ENCODE data around the gene CFAP61. TPM values are rescaled to one million over a fixed set of nuclear protein-coding genes. Genes with fewer than 3 reads are reported as not detected.

The CFAP61 gene
- total and polyA plus RNA-seq, 5 experiments from 2014 or later = not detected

DNA sequence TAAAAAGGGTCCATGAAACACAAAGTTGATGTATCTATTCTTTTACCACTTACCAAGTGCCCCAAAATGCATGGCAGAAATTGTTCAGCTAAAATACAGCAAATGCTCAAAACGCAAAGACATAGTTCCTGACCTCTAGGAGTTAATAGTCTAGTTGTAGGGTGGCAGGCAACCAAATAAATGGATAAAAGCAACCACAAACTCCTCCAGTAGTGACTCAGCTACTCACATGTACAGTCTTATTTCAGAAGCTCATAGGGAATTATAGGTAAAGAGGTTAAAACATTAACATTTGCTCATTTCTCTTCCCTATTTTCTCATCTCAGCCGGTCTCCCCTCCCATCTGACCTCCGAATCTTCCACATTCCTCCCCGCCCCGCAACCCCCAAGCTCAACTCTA, 171.6 kb downstream of the CFAP61 start:
- POLR2A ChIA-PET = no interaction called here
- Mint-ChIP-seq H3K4me3 (no peak overlapping the region), H3K27me3 (peaks cover 5 to 30% (median 11%) of the 10 kb centered on the region in 5 donors), H3K36me3 (no peaks in the 10 kb centered on the region), H3K27ac (no peak overlapping the region), H3K9me3 (peaks cover 0 to 27% (median 9%) of the 10 kb centered on the region in 9 donors), H3K4me1 (no peaks in the 10 kb centered on the region)
- DNase-seq (no peak), ATAC-seq (no peak)

DNA sequence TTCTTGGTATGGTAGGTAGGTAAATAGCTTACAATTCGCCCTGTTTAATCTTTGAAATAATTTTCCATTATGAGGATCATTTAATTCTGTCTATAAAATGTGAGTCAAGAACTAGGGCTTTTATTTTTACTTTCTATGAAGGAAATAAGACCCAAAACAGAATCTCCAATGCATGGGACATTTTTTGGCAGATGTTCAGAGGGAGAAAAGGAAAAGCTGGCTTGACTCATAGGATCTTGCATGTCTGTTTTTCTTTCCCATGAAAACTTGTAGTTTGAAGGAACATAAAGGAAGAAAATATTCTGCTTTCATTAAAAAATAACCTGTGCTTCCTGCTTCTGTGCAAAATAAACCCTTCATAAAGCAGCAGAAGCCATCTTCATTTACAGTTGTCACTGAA, 172.5 kb downstream of the CFAP61 start:
- no peaks in the 10 kb centered on the region for H3K4me1 Mint-ChIP-seq
- H3K9me3 Mint-ChIP-seq = peaks cover 0 to 19% (median 9%) of the 10 kb centered on the region in 9 donors
- no peaks in the 10 kb centered on the region for H3K36me3 Mint-ChIP-seq
- H3K27ac Mint-ChIP-seq = no peak overlapping the region
- POLR2A ChIA-PET = no interaction called here
- no peak for DNase-seq
- H3K27me3 Mint-ChIP-seq = peaks cover 5 to 30% (median 11%) of the 10 kb centered on the region in 5 donors
- no peak overlapping the region for H3K4me3 Mint-ChIP-seq
- ATAC-seq = no peak

DNA sequence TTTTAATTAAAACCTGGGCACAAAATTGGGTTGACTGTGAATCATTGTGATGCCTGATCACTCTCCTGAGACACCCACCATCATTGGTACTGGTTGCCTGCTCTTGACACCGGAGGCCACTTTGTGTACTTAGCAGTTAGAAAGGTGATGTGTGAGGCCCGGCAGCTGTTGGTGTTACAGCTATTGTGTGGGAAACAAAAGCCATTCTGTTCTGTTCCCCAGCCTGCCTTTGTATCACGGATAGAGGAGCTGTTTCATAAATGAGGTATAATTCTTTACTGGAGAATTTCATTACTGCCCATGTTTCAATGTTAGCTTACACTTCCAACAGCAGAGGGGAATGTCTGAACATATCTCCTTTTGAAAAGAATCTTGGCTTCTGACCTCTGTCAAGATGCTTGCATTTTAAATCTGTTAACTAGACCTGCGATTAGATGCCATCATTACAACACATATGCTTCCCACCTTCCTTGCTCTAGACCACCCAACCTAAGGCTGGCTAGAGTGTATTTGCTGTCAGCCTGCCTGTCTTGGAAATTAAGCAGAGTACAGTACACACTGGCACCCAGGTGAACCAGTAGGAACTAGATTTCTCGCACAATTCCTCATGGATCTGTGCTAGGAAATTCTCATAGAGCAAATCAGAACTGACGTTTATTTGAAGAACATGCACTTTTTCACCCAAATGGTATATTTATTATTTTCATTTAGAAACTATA, 173.2 kb downstream of the CFAP61 start:
- Mint-ChIP-seq H3K27me3 (peaks cover 5 to 28% (median 8%) of the 10 kb centered on the region in 5 donors), H3K4me1 (no peaks in the 10 kb centered on the region), H3K4me3 (no peak overlapping the region), H3K9me3 (peaks cover 0 to 17% (median 9%) of the 10 kb centered on the region in 9 donors), H3K27ac (no peak overlapping the region), H3K36me3 (no peaks in the 10 kb centered on the region)
- POLR2A ChIA-PET = no interaction called here
- DNase-seq (no peak), ATAC-seq (no peak)

DNA sequence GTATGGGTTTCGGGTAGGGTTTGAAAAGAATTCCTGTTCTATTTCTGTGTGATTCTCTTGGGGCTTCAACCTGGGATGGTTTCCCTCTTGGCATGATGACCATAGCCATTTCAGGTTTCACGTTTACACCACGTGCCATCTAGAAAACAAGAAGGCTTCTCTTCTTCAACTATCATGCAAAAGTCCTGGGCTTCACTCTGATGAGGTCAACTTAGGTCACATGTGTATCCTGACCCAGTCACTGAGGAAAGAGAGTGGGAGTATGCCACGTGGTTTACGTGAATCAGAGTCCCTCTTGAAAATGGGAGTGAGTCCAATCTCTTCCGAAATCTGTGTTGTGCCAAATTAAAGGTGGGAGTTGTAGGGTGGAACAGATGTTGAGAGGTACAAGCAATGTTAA, 174.2 kb downstream of the CFAP61 start:
- H3K9me3 Mint-ChIP-seq = peaks cover 0 to 17% (median 9%) of the 10 kb centered on the region in 9 donors
- POLR2A ChIA-PET = no interaction called here
- no peaks in the 10 kb centered on the region for H3K36me3 Mint-ChIP-seq
- no peak for ATAC-seq
- no peak overlapping the region for H3K4me3 Mint-ChIP-seq
- no peak overlapping the region for H3K27ac Mint-ChIP-seq
- DNase-seq = no peak
- peaks cover 5 to 23% (median 11%) of the 10 kb centered on the region in 5 donors for H3K27me3 Mint-ChIP-seq
- H3K4me1 Mint-ChIP-seq = no peaks in the 10 kb centered on the region

DNA sequence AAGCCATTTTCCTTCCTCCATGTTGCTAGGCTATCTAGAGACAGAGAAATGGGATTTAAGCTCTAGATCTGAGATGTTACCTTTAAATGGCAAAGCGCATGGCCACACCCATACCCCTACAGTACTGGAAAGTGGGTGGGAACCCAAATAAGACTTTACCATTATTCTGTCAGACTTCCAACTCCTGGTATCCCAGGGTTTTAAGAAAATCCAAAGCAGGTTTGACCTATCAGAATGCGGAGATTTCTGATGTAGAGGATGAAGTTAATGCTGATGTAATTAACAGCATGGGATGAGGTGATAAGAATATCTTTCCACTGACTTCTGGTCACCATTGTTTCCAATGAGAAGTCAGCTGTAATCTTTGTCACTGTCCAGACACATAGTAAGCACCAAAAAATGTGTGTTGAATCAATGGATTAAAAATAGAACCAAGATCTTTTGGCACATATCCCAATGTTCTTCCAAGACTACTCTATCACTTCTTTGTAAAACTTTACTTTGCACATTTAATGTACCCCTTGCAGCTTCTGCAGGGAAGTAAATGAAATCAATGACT, 174.8 kb downstream of the CFAP61 start:
- H3K4me3 Mint-ChIP-seq = no peak overlapping the region
- POLR2A ChIA-PET = no interaction called here
- no peak overlapping the region for H3K27ac Mint-ChIP-seq
- peaks cover 0 to 17% (median 9%) of the 10 kb centered on the region in 9 donors for H3K9me3 Mint-ChIP-seq
- no peaks in the 10 kb centered on the region for H3K4me1 Mint-ChIP-seq
- peaks cover 2 to 20% (median 13%) of the 10 kb centered on the region in 5 donors for H3K27me3 Mint-ChIP-seq
- ATAC-seq (no peak), DNase-seq (no peak)
- no peaks in the 10 kb centered on the region for H3K36me3 Mint-ChIP-seq

DNA sequence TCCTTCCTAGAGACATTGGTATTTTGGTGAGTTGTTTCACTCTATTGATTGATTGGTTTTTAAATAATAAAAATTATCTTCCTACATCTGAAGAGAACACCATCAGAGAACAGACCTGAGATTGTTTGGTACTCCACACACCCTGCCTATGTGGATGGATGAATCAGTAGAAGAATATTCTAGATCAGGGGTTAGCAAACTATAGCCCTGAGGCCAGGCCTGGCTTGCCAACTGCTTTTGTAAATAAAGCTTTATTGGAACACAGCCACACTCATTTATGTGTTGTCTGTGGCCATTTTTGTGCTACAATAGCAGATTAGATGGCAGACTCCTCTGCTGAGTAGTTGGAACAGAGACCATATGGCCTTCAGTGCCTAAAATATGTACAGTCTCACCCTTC, 176.0 kb downstream of the CFAP61 start:
- POLR2A ChIA-PET = no interaction called here
- DNase-seq (no peak), ATAC-seq (no peak)
- H3K27ac Mint-ChIP-seq = no peak overlapping the region
- peaks cover 6 to 23% (median 11%) of the 10 kb centered on the region in 5 donors for H3K27me3 Mint-ChIP-seq
- H3K36me3 Mint-ChIP-seq = no peaks in the 10 kb centered on the region
- peaks cover 0 to 17% (median 9%) of the 10 kb centered on the region in 9 donors for H3K9me3 Mint-ChIP-seq
- H3K4me1 Mint-ChIP-seq = no peaks in the 10 kb centered on the region
- no peak overlapping the region for H3K4me3 Mint-ChIP-seq

DNA sequence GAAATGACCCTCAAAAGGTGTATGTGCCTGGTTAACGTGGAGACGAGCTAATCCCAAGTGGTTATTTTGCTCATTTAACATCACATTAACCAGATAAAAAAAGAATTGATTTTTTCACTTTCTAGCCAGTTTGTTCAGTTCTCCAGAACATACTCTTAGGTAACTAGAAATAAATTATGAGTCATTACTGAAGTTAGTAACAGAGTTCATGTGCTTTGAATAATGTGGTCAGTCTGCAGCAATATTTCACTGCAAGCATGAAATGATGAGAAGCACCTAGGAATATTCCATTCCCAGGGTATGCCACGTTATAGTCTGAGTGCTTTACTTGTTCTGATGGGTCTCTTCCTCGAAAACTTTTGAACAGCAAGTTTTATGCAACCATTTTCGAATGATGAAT, 177.3 kb downstream of the CFAP61 start:
- POLR2A ChIA-PET = no interaction called here

DNA sequence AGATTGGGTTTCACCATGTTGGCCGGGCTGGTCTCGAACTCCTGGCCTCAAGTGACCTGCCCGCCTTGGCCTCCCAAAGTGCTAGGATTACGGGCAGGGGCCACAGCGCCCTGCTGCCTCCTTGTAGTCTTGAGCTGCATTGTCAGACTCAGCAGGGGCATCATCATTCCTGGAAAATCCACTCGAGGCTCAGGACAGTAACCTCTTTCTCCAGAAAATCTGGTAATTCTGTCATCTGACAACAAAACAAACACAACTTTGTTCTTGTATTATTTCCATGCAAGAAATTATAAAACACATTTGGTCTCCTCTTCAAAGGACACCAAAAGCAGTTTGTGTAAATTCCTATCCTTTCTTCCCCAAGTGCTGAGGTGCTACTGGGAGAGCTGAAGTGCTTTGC, 178.4 kb downstream of the CFAP61 start:
- POLR2A ChIA-PET = no interaction called here
- Mint-ChIP-seq H3K4me1 (no peaks in the 10 kb centered on the region), H3K9me3 (peaks cover 0 to 17% (median 8%) of the 10 kb centered on the region in 9 donors), H3K27me3 (peaks cover 4 to 23% (median 6%) of the 10 kb centered on the region in 5 donors), H3K27ac (no peak overlapping the region), H3K36me3 (no peaks in the 10 kb centered on the region), H3K4me3 (no peak overlapping the region)
- ATAC-seq (no peak), DNase-seq (no peak)

More for the DNA sequence above, 177.3 kb downstream of the CFAP61 start:
- Mint-ChIP-seq H3K36me3 (no peaks in the 10 kb centered on the region), H3K27me3 (peaks cover 4 to 23% (median 6%) of the 10 kb centered on the region in 5 donors), H3K27ac (no peak overlapping the region), H3K4me1 (no peaks in the 10 kb centered on the region), H3K4me3 (no peak overlapping the region), H3K9me3 (peaks cover 0 to 17% (median 8%) of the 10 kb centered on the region in 9 donors)
- DNase-seq (no peak), ATAC-seq (no peak)

DNA sequence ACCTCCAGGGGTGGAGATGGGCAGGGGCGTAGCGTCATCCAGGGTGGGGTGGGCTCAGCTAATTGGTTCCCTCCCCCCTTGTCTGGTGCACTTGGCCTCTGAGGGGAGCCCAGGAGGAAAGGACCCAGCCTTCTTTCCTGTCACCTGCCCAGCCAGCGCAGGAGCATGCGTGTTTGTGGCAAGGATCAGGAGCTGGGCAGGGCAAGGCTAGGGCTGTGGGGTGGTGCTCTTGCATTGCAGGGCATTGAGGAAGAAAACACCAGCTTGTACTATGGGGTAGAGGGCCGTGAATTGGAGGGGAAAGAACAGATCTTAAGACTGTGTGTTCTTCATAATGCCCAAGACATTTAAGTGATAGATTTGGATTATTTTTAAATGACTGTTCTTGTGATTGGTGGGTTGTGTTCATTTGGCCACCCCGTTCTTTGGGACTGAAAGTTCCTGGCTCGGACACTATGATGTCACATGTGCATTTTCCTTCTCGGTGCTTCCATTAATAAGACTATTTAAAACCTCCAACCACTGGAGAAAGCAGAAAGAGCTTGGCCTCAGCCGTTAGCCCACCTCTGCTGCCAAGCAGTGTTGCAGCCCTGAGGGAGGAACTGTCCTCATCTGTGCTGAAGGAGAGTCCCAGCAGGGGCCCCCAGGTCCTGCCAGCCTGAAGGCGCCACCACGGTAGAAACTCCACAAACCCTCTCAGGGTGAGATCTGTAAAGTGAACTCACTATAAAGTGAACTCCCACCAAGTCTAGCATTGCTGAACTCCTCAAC, 179.4 kb downstream of the CFAP61 start:
- Mint-ChIP-seq H3K36me3 (no peaks in the 10 kb centered on the region), H3K4me1 (no peaks in the 10 kb centered on the region), H3K4me3 (no peak overlapping the region), H3K27ac (no peak overlapping the region), H3K9me3 (peaks cover 0 to 15% (median 6%) of the 10 kb centered on the region in 9 donors), H3K27me3 (peaks cover 3 to 23% (median 6%) of the 10 kb centered on the region in 5 donors)
- no peak for ATAC-seq
- POLR2A ChIA-PET = no interaction called here
- no peak for DNase-seq

DNA sequence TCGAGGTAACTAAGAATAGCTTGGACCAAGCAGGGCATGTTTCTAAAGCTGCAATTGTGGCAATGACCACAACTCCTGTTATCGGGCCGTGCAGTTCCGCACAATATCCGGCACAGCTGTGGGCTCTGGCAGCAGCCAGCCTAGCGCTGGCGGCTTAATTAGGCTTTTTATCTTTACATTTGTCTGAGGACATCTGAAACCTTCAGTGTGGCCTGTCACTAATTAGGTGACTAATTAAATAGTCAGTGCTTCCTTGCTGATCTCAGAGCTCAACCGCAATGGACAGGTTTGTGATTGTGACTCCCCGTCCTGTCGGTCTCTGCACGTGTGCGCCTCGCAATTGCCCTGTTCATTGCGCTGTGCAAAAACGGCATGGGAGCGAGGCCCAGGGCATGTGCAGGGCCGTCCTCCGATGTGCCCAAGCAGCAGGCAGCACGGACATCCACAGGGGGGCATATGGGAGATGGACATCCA, 180.7 kb downstream of the CFAP61 start:
- Mint-ChIP-seq H3K36me3 (no peaks in the 10 kb centered on the region), H3K27me3 (peaks cover 0 to 23% (median 6%) of the 10 kb centered on the region in 5 donors), H3K4me3 (no peak overlapping the region), H3K4me1 (peaks cover 0 to 3% (median 1%) of the 10 kb centered on the region in 4 donors), H3K9me3 (peaks cover 0 to 2% (median 0%) of the 10 kb centered on the region in 9 donors), H3K27ac (peak overlapping the region in 1 of 10 donors; percentile 45)
- POLR2A ChIA-PET = no interaction called here
- ATAC-seq = no peak
- DNase-seq = no peak

DNA sequence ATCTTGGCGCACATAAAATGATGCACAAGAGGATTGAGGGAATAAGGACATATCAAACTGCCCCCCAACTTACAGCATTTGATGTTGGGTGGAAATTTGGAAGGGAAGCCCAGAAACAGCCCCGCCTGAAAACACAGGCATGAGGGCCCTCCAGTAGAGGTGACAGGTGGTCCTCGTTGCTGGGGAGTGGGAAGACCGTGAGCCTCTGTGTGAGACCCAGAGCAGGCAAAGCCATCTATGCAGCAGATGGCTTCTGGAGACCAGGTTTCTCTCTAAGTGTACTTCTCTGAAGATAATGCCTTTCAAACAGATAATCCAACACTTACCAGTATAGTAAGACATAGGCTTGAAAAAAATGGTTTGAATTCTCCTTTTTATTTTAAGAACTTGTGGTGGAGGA, 183.3 kb downstream of the CFAP61 start:
- Mint-ChIP-seq H3K4me1 (peaks cover 0 to 3% (median 1%) of the 10 kb centered on the region in 4 donors), H3K27ac (no peak overlapping the region), H3K27me3 (peaks cover 0 to 23% (median 6%) of the 10 kb centered on the region in 5 donors), H3K36me3 (no peaks in the 10 kb centered on the region), H3K4me3 (no peak overlapping the region), H3K9me3 (no peaks in the 10 kb centered on the region)
- DNase-seq (no peak), ATAC-seq (no peak)
- POLR2A ChIA-PET = no interaction called here

DNA sequence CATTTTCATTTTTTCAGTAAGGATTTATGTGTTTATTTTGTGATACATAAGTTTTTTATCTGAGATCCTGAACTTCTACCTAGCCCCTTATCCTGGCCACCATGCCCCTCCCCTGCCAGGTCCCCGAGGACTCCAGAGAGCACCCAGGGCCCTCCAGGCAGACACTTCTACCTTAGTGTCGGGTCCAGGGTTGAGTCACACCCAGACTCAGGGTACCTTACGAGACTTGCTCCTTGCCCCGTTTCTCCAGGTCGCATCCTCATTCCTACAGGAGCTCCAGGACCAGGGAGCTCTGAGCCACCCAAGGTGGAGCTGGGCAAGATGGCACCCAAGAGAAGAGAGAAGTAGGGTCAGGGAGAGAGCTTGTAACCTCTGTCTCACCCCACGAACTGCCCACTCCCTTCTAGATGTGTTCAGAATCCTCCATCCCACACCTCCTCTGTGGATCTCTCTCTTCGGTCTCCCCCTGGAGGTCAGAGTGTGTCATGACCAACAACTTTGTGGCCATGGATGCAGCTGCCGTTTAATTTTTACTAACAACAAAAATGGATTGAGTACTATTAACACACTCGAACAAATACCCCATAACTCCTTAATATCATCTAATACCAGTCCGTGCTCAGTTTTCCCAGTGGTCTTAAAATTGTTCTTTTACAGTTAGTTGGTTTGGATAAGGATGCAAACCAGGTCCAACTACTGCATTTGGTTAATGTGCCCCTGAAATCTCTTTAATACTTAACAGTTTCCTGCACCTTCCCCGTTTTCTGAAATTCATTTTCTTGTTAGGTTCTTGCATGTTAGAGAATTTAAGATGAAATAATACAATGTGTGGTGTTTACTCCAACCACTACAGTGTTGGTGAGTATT, 185.0 kb downstream of the CFAP61 start:
- H3K27ac Mint-ChIP-seq = no peak overlapping the region
- H3K4me1 Mint-ChIP-seq = peaks cover 0 to 3% (median 1%) of the 10 kb centered on the region in 4 donors
- ATAC-seq (no peak), DNase-seq (peak in 3 of 10 donors; percentile 9 to 31 (median 12))
- H3K9me3 Mint-ChIP-seq = no peaks in the 10 kb centered on the region
- no peak overlapping the region for H3K4me3 Mint-ChIP-seq
- H3K27me3 Mint-ChIP-seq = peaks cover 0 to 14% (median 4%) of the 10 kb centered on the region in 5 donors
- no peaks in the 10 kb centered on the region for H3K36me3 Mint-ChIP-seq
- POLR2A ChIA-PET = no interaction called here

Measured in naive thymus-derived CD8-positive, alpha-beta T cell (primary cell).